H1 (cell line): ENCODE data around the gene STAG1. TPM values are rescaled to one million over a fixed set of nuclear protein-coding genes. Genes with fewer than 3 reads are reported as not detected.

ENCODE experiments used
- CTCF ChIA-PET: fragments of 300-600 bp; sonication (Branson Sonifier 250); formaldehyde crosslinking; loops from one replicate; lab custom pipeline; 2021; ENCODE audit not compliant: partially characterized antibody; lab: Charles Lee
- POLR2A ChIA-PET: fragments of 300-600 bp; sonication (Branson Sonifier 250); formaldehyde crosslinking; loops from one replicate; lab custom pipeline; 2021; ENCODE audit warnings: inconsistent platforms; ENCODE audit not compliant: partially characterized antibody; lab: Charles Lee
- DNase-seq, 2 experiments: peaks; one replicate each; pipeline versions ENCODE4 v3.0.0 to v3.0.0-alpha.2; 2010 to 2022; ENCODE audit warnings: low spot score in 2 of 2, low read depth in 1 of 2, mixed read lengths in 1 of 2
- FAIRE-seq: peaks from 2 replicates; lab custom pipeline; 2011; peaks lifted over from hg19 to GRCh38; lab: Jason Lieb, UNC
- H2AFZ ChIP-seq: 2 replicates; pipeline ENCODE4 v1.8.1; 2012; ENCODE audit warnings: low read length, inconsistent platforms
- H2AK5ac ChIP-seq: 2 replicates; pipeline ENCODE4 v1.6.1; 2013; ENCODE audit warnings: low read depth, low read length
- H2BK120ac ChIP-seq: replicated peaks from 2 replicates; pipeline ENCODE3; 2013; ENCODE audit warnings: low read depth, low read length, inconsistent platforms
- H2BK12ac ChIP-seq: 2 replicates; pipeline ENCODE4 v1.6.1; 2013; ENCODE audit warnings: low read depth, low read length
- H2BK15ac ChIP-seq: 2 replicates; pipeline ENCODE4 v1.6.1; 2013; ENCODE audit warnings: low read length
- H2BK20ac ChIP-seq: 2 replicates; pipeline ENCODE4 v1.6.1; 2013; ENCODE audit warnings: low read length
- H2BK5ac ChIP-seq: 2 replicates; pipeline ENCODE4 v1.6.1; 2013; ENCODE audit warnings: low read depth, low read length
- H3K14ac ChIP-seq: 2 replicates; pipeline ENCODE4 v1.6.1; 2013; ENCODE audit warnings: inconsistent platforms; ENCODE audit not compliant: insufficient read length
- H3K18ac ChIP-seq: 2 replicates; pipeline ENCODE4 v1.6.1; 2013; ENCODE audit warnings: low read length; ENCODE audit errors: extremely low read depth
- H3K23ac ChIP-seq: 2 replicates; pipeline ENCODE4 v1.6.1; 2013; ENCODE audit warnings: inconsistent platforms; ENCODE audit not compliant: insufficient read length
- H3K23me2 ChIP-seq: 2 replicates; pipeline ENCODE4 v1.6.1; 2013; ENCODE audit warnings: low read depth, low read length
- H3K27ac ChIP-seq: 2 replicates; pipeline ENCODE4 v1.6.1; 2011; ENCODE audit warnings: low read depth, low read length, inconsistent platforms
- H3K27me3 ChIP-seq, 4 experiments: replicated peaks in 1 of 4; 1 replicate in 1 of 4; 2 replicates in 3 of 4; pipeline versions ENCODE4 v1.6.1 to v1.8.1; 2011 to 2013; ENCODE audit warnings: low read length in 3 of 4, mild to moderate bottlenecking in 3 of 4, inconsistent platforms in 2 of 4, mixed read lengths in 2 of 4, moderate library complexity in 1 of 4; ENCODE audit not compliant: control insufficient read depth in 3 of 4, insufficient read depth in 3 of 4; ENCODE audit errors: extremely low read depth in 1 of 4
- H3K36me3 ChIP-seq, 4 experiments: 2 replicates each; pipeline versions ENCODE4 v1.6.1 to v1.8.1; 2011 to 2013; ENCODE audit warnings: mild to moderate bottlenecking in 4 of 4, low read length in 3 of 4, moderate library complexity in 2 of 4, control low read depth in 1 of 4, inconsistent platforms in 1 of 4; ENCODE audit not compliant: insufficient read depth in 4 of 4, control insufficient read depth in 2 of 4
- H3K4ac ChIP-seq: replicated peaks from 2 replicates; pipeline ENCODE3; 2013; ENCODE audit warnings: low read length, low read depth, mixed read lengths, inconsistent platforms; ENCODE audit not compliant: insufficient read length
- H3K4me1 ChIP-seq, 4 experiments: replicated peaks in 1 of 4; 1 replicate in 1 of 4; 2 replicates in 3 of 4; pipeline versions ENCODE4 v1.6.1 to v1.8.1; 2011 to 2013; ENCODE audit warnings: low read length in 3 of 4, inconsistent platforms in 2 of 4, mixed read lengths in 1 of 4; ENCODE audit not compliant: insufficient read depth in 4 of 4, control insufficient read depth in 3 of 4
- H3K4me2 ChIP-seq, 2 experiments: 2 replicates each; pipeline versions ENCODE4 v1.6.1 to v1.8.1; 2011 to 2013; ENCODE audit warnings: low read depth in 2 of 2, low read length in 2 of 2, control low read depth in 1 of 2, inconsistent platforms in 1 of 2, mild to moderate bottlenecking in 1 of 2; ENCODE audit not compliant: insufficient read depth in 1 of 2
- H3K4me3 ChIP-seq, 4 experiments: fragments of 200-600, 300-600 bp in 1 of 4; sonication (generic), shearing (Covaris generic), sonication (Bioruptor Twin) in 1 of 4; 2 replicates each; pipeline versions ENCODE4 v1.5.1 to v1.8.1; 2011 to 2016; ENCODE audit warnings: low read length in 4 of 4, low read depth in 3 of 4, control low read depth in 2 of 4, inconsistent platforms in 2 of 4, mild to moderate bottlenecking in 2 of 4, mixed read lengths in 1 of 4, moderate library complexity in 1 of 4; ENCODE audit not compliant: insufficient read depth in 2 of 4; ENCODE audit errors: extremely low read depth in 1 of 4
- H3K56ac ChIP-seq: replicated peaks from 2 replicates; pipeline ENCODE3; 2013; ENCODE audit warnings: low read depth, mild to moderate bottlenecking, mixed read lengths, low read length, inconsistent platforms; ENCODE audit not compliant: insufficient read length
- H3K79me1 ChIP-seq: 2 replicates; pipeline ENCODE4 v1.6.1; 2013; ENCODE audit warnings: low read depth, low read length, control low read depth
- H3K79me2 ChIP-seq, 2 experiments: 2 replicates each; pipeline versions ENCODE4 v1.6.1 to v1.8.1; 2012 to 2013; ENCODE audit warnings: low read length in 2 of 2, mild to moderate bottlenecking in 2 of 2, inconsistent platforms in 1 of 2; ENCODE audit not compliant: insufficient read depth in 2 of 2, control insufficient read depth in 1 of 2
- H3K9ac ChIP-seq, 4 experiments: replicated peaks in 1 of 4; 1 replicate in 1 of 4; 2 replicates in 3 of 4; pipeline versions ENCODE4 v1.6.1 to v1.8.1; 2011 to 2013; ENCODE audit warnings: low read depth in 3 of 4, low read length in 3 of 4, control low read depth in 2 of 4, mild to moderate bottlenecking in 2 of 4, moderate library complexity in 2 of 4, inconsistent platforms in 1 of 4; ENCODE audit errors: extremely low read depth in 1 of 4
- H3K9me3 ChIP-seq, 2 experiments: 2 replicates each; pipeline versions ENCODE4 v1.6.1 to v1.8.1; 2012 to 2013; ENCODE audit warnings: mild to moderate bottlenecking in 2 of 2, moderate library complexity in 2 of 2, control low read depth in 1 of 2, inconsistent platforms in 1 of 2, low read depth in 1 of 2, low read length in 1 of 2, mixed read lengths in 1 of 2; ENCODE audit not compliant: insufficient read depth in 2 of 2
- H4K20me1 ChIP-seq, 2 experiments: replicated peaks in 1 of 2; 2 replicates each; pipeline versions ENCODE3 to v1.8.1; 2011 to 2013; ENCODE audit warnings: inconsistent platforms in 2 of 2, low read length in 2 of 2, mild to moderate bottlenecking in 1 of 2; ENCODE audit not compliant: insufficient read depth in 2 of 2, control insufficient read depth in 1 of 2
- H4K5ac ChIP-seq: 2 replicates; pipeline ENCODE4 v1.6.1; 2013; ENCODE audit warnings: low read length, low read depth, mixed read lengths, inconsistent platforms; ENCODE audit not compliant: insufficient read length
- H4K8ac ChIP-seq: 2 replicates; pipeline ENCODE4 v1.8.0; 2013; ENCODE audit warnings: mild to moderate bottlenecking, moderate library complexity, low read length, inconsistent platforms; ENCODE audit not compliant: insufficient read depth; ENCODE audit errors: extremely low read depth
- H4K91ac ChIP-seq: replicated peaks from 2 replicates; pipeline ENCODE3; 2013; ENCODE audit warnings: low read length, mixed read lengths, inconsistent platforms; ENCODE audit not compliant: insufficient read length
- WGBS, 2 experiments: shearing (Covaris generic) in 1 of 2; methylation state at CpG; one replicate each; pipeline versions ENCODE4 v1.1.6 to v1.1.7; 2013 to 2015; ENCODE audit warnings: low lambda C conversion rate in 2 of 2, mixed read lengths in 2 of 2, inconsistent platforms in 1 of 2, low coverage in 1 of 2, missing lambda C conversion rate in 1 of 2; ENCODE audit not compliant: insufficient replicate concordance in 2 of 2, insufficient coverage in 1 of 2, insufficient read length in 1 of 2; ENCODE audit errors: extremely low coverage in 1 of 2, missing lambda C conversion rate in 1 of 2; 5-methylcytosine and 5-hydroxymethylcytosine counted together
- polyA plus RNA-seq, 7 experiments: library from polyadenylated mRNA; depleted of rRNA in 3 of 7; stranded (reverse) in 5 of 7; unstranded in 2 of 7; fragments of >200 nt in 5 of 7; fragments of 200-250 nt in 2 of 7; gene quantifications; 1 replicate in 5 of 7; 2 replicates in 1 of 7; 4 replicates in 1 of 7; pipeline versions ENCODE4 v1.2.1 to v1.2.3, GENCODE V29; 2011 to 2013; ENCODE audit warnings: missing spikeins in 2 of 7, mixed read lengths in 2 of 7
- total RNA-seq: library from RNA; stranded (reverse); fragmentation: NEBNext Ultra II Directional; extraction: Animal tissue kit (Norgen Biotek cat#: 25700); gene quantifications from 2 replicates; pipeline ENCODE4 v1.2.1, GENCODE V29; 2021

Gene STAG1
- total and polyA plus RNA-seq, 2 of the 8 experiments (the other 6 are each of a cell fraction or from before 2014, with no cell fraction given) = 4.6 to 23.4 TPM

DNA sequence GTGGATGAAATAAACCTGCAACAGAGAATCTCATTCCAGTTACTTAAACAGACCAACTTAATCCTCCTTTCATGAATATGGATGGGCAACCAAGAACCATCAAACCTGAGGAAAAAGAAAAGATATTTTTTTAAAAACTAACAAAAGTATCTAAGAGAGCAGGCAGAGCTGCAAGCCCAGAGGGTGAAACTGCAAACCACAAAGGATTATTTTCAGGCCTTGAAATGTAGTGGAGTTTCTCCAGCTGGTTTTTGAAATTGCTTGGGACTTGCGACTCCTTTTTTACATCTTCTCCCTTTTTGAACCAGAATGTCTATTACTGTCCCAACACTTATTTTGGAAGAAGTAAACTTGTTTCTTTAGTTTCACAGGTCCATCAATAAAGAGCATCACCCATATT is 87.4 kb downstream of the STAG1 start:
- Histone ChIP-seq H3K9me3 (no peaks in the 10 kb centered on the region), H2BK5ac (no peak overlapping the region), H3K79me1 (0 out of 2 replicates have a peak, but pooled peaks cover 2% of the 10 kb centered on the region), H3K18ac (no peak overlapping the region), H3K4me2 (no peak overlapping the region), H4K5ac (no peak overlapping the region), H4K8ac (no peak overlapping the region), H3K79me2 (peaks cover 0 to 74% of the 10 kb centered on the region in 2 experiments; a peak in 2 of 4 replicates), H3K27me3 (no peaks in the 10 kb centered on the region; a peak in 1 of 7 replicates), H2BK15ac (no peak overlapping the region), H4K20me1 (no peaks in the 10 kb centered on the region), H3K27ac (no peak overlapping the region), H3K9ac (no peak overlapping the region), H3K23me2 (no peaks in the 10 kb centered on the region), H3K4me1 (no peaks in the 10 kb centered on the region; a peak in 1 of 7 replicates), H2BK120ac (no peak overlapping the region), H3K4me3 (no peak overlapping the region), H4K91ac (no peak overlapping the region), H3K14ac (no peak overlapping the region), H2BK12ac (no peak overlapping the region), H3K56ac (no peak overlapping the region), H2AFZ (no peak overlapping the region), H3K36me3 (no peaks in the 10 kb centered on the region), H3K4ac (no peak overlapping the region), H3K23ac (no peak overlapping the region), H2BK20ac (no peak overlapping the region), H2AK5ac (no peak overlapping the region)
- CTCF ChIA-PET = interaction anchor here (1.3 kb wide), 1 partner anchor 21 kb away, joined by 3 read pairs; no protein-coding TSS in a partner anchor
- 83% methylated on average over 1 of the region's 1 CpG; no CpG with 5 or more reads in 1 of the 2 experiments for WGBS, 2 experiments
- POLR2A ChIA-PET = interaction anchor here (0.8 to 1.4 kb wide), 3 partner anchors 9 to 84 kb away, joined by 3 to 4 read pairs (median 3); no protein-coding TSS in a partner anchor
- FAIRE-seq (no peak), DNase-seq (no peak)
